Measurements from ENCODE around the gene RNF152. TPM values are rescaled to one million over a fixed set of nuclear protein-coding genes. Genes with fewer than 3 reads are reported as not detected.

RNF152 gene
- 51.4 TPM for total RNA-seq

DNA sequence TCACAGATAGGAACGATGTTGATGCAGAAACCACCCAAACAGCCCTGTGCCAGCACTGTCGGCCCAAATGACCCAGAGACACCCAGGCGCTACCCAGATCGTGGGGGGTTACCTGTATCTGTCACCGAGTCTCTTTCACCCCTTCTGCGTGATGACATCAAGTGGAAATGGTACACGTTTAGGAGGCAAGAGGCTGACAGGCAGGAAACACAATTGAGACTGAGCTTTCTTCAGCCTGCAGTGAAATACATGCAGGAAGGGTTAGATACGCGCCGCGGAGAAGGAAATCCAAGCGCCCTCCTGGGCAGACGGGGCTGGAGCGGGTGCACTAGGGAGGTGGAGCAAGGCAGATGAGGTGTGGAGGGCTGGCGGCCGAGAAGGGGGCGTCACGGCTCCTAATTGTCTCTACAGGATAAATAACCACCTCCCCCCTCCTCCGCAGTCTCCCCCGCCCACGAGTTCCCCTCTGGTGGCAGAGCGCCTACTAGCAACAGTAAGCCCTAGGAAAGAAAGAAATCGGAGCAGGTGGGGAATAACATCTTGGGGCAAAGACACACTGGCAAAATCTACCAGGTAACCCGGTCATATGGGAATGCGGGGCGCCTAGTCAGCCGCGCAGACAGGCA lies at the start of gene RNF152:
TSS of gene RNF152 (minus strand) at position 325 of the 626 bp plus-strand sequence. CDS start 76,544 bp downstream, outside the sequence.

